Stimulated activated CD8-positive, alpha-beta memory T cell treated with anti-CD3 and anti-CD28 coated beads, Interleukin-7, amount 100 ng/mL, for 48 hours (primary cell): ENCODE measurements around the gene CDK17.
"Not testable (repeated sequence)": the region's sequence is repeated elsewhere in the genome, so short reads cannot be mapped to it uniquely, and the experiment has no call there.

Source experiments
- DNase-seq, 2 donors: peaks; one replicate each; pipeline ENCODE4 v3.0.0-alpha.2; 2020; ENCODE audit warnings: low read depth in 1 of 2; ENCODE audit errors: extremely low read depth in 1 of 2

The CDK17 gene

GRCh38 chr12:96419576-96420276 is 19.5 kb upstream of the CDK17 start:
- no peak for DNase-seq

- DNase-seq = not testable (repeated sequence)
These were observed 17.4 kb upstream of the CDK17 start for GRCh38 chr12:96417688-96418087.

- DNase-seq = no peak
These were observed 16.0 kb upstream of the CDK17 start for GRCh38 chr12:96416033-96416799.

GRCh38 chr12:96414637-96415036 is 14.4 kb upstream of the CDK17 start:
- no peak for DNase-seq

GRCh38 chr12:96412431-96412830 is 12.2 kb upstream of the CDK17 start:
- DNase-seq = no peak

GRCh38 chr12:96409731-96410130 is 9.5 kb upstream of the CDK17 start:
- no peak for DNase-seq

- no peak for DNase-seq
These were observed 8.8 kb upstream of the CDK17 start for GRCh38 chr12:96408993-96409392.

- not testable (repeated sequence) for DNase-seq
These were observed 7.3 kb upstream of the CDK17 start for GRCh38 chr12:96407429-96408097.

GRCh38 chr12:96404696-96405095 is 4.5 kb upstream of the CDK17 start:
- no peak for DNase-seq

GRCh38 chr12:96403870-96404269 is 3.6 kb upstream of the CDK17 start:
- DNase-seq = no peak

GRCh38 chr12:96402522-96402921 is 2.3 kb upstream of the CDK17 start:
- not testable (repeated sequence) for DNase-seq

GRCh38 chr12:96402061-96402460 is 1.8 kb upstream of the CDK17 start:
- DNase-seq = no peak

GRCh38 chr12:96401076-96401871 is 1.0 kb upstream of the CDK17 start:
- no peak for DNase-seq

- DNase-seq = no peak
These were observed 414 bp upstream of the CDK17 start for GRCh38 chr12:96400631-96401075.

GRCh38 chr12:96399120-96399918 is 920 bp downstream of the CDK17 start:
- peak; percentile 50 to 55 for DNase-seq

GRCh38 chr12:96398424-96399119 is 1.7 kb downstream of the CDK17 start:
- no peak for DNase-seq

- no peak for DNase-seq
These were observed 2.3 kb downstream of the CDK17 start for GRCh38 chr12:96397756-96398423.

- DNase-seq = no peak
These were observed 3.3 kb downstream of the CDK17 start for GRCh38 chr12:96396914-96397313.

GRCh38 chr12:96396209-96396608 is 4.0 kb downstream of the CDK17 start:
- DNase-seq = no peak
